ENCODE results near the gene NIPAL3.
"Not testable (repeated sequence)": the region's sequence is repeated elsewhere in the genome, so short reads cannot be mapped to it uniquely, and the experiment has no call there.

GRCh38 chr1:24520282-24520681 lies 104.7 kb downstream of the NIPAL3 start:
- TF ChIP-seq EZH2phosphoT487 (IDR thresholded peaks at IDR 0.05; ENCODE audit: borderline replicate concordance, low read depth, low read length); CTCF (conservative IDR thresholded peaks at IDR 0.05; ENCODE audit: low read length): not testable (repeated sequence)
